Activated CD4-positive, alpha-beta T cell treated with anti-CD3 and anti-CD28 coated beads for 24 hours (primary cell): Measurements from ENCODE around the gene VCAN.

Experiments
- DNase-seq, 2 donors: peaks; one replicate each; pipeline ENCODE4 v3.0.0-alpha.2; 2020; ENCODE audit warnings: low read depth in 2 of 2

The VCAN gene

DNA sequence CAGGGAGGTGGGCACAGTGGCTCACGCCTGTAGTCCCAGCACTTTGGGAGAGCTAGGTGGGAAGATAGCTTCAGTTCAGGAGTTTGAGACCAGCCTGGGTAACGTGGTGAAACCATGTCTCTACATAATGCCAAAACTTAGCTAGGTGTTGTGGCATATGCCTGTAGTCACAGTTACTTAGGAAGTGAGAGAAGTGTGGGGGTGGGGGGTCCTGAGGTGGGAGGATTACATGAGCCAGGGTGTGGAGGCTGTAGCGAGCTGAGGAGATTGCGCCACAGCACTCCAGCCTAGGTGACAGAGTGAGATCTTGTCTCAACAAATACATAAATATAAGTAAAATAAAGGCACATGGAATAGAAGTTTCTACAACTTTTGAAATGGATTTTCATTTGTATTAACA lies 23.1 kb downstream of the VCAN start:
- no peak for DNase-seq

GRCh38 chr5:83496626-83497025 lies 25.1 kb downstream of the VCAN start:
- DNase-seq = no peak

DNA sequence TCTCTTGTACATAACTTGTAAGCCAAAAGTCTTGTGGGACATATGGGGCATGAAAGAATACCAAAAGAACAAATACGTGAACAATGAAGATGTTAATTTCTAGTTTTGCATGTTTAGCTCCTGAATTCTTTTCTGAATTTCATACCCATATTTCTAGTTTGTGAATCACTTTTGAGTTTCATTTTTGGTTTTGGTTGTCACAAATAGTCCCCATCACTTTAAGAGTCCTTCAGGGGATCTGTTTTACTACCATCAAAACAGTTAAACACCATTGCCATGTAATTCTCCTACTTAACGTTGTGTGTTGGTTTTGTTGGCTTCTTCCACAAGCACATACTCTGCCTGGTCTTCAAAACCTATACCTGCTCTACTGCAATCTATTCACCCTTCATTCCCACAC lies 27.0 kb downstream of the VCAN start:
- DNase-seq = no peak

- DNase-seq = no peak
Observed at GRCh38 chr5:83503662-83504061, 32.1 kb downstream of the VCAN start.

- DNase-seq = no peak
Observed at GRCh38 chr5:83507431-83507830, 35.9 kb downstream of the VCAN start.

DNA sequence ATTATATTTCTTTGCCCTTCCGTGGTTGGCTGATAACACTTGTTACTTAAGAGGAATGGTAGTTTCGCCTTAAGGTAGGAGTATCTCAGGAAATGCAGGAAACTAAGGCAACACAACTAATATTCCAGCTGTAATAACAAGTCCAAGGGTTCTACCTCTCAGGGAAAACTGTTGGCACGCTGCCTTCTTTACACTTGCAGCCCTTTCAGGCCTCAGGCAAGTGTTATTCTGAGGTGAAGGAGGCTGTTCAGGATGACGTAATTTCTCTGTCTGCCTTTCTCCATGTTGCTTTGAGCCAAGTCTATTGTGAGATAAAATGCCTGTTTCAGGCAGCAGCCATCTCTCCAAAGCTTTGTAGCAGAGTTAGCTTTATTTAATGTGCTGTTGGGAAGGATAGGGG lies 38.0 kb downstream of the VCAN start:
- DNase-seq = no peak

- no peak for DNase-seq
Observed at GRCh38 chr5:83510260-83510659, 38.7 kb downstream of the VCAN start.

DNA sequence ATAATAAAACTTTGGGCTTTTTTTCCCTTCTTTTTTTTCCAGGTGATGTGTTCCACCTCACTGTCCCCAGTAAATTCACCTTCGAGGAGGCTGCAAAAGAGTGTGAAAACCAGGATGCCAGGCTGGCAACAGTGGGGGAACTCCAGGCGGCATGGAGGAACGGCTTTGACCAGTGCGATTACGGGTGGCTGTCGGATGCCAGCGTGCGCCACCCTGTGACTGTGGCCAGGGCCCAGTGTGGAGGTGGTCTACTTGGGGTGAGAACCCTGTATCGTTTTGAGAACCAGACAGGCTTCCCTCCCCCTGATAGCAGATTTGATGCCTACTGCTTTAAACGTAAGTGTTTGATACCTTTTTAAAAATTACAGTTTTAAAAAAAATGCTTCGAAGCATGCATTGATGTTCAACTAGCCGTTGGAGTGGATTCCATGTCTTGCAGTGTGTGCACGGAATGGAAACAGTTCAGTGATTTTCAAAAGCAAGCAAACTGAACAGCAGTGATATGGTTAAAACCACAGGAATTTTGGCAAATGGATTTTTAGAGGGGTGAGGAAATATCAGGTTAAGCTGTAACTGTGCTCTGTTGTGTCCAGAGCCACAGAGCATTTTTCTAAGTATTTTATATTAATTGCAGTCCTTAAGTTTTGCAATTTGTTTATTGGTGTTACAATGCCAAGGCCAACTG lies 40.7 kb downstream of the VCAN start:
- DNase-seq = no peak

DNA sequence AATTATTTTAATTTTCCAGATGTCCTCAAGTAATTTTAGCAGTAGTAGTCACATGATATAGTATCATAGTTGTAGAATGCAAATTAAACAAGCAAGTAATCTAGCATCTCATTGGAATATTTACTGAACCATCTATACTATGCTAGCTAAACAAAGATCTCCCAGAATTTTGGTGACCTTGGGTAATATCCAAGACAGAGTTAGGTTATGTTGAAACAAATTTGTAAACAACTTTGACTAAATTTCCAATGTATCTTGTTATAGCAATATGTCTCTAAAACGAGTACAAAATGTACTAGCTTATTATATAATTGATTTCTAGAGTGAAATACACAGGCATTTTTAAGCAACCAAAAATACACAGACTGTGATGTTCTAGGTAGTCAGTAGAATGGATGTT lies 41.5 kb downstream of the VCAN start:
- no peak for DNase-seq

GRCh38 chr5:83513491-83513890 lies 41.9 kb downstream of the VCAN start:
- DNase-seq = no peak

GRCh38 chr5:83516377-83516776 lies 44.8 kb downstream of the VCAN start:
- no peak for DNase-seq

DNA sequence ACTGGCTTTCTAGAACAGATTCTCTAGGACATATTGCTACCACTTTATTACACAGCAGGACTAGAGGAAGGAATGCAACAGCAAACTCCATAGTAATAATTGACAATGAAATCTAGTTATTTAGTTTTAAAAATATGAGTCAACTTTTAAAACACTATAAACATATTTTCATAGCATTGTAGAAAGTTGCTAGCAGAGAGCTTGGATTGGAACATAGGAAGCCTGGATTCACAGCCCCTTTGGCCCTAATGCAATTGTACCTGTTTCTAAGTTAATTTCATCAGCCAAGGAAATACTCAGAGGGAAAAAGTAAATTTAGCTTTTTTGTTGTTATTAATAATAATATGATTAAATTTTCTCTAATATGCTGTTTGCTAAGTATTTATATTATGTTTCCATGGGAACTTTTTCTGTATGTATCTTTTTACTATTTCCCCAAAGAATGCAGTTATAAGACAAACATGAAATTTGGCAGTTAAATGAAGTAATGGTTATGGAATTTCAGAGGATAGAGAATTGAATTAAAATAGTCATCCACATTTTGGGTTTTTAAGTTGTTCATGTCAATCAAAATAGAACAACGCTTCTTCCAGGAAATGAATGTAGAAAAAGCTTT lies 45.6 kb downstream of the VCAN start:
- no peak for DNase-seq

- DNase-seq = no peak
Observed at GRCh38 chr5:83517688-83518085, 46.1 kb downstream of the VCAN start.

DNA sequence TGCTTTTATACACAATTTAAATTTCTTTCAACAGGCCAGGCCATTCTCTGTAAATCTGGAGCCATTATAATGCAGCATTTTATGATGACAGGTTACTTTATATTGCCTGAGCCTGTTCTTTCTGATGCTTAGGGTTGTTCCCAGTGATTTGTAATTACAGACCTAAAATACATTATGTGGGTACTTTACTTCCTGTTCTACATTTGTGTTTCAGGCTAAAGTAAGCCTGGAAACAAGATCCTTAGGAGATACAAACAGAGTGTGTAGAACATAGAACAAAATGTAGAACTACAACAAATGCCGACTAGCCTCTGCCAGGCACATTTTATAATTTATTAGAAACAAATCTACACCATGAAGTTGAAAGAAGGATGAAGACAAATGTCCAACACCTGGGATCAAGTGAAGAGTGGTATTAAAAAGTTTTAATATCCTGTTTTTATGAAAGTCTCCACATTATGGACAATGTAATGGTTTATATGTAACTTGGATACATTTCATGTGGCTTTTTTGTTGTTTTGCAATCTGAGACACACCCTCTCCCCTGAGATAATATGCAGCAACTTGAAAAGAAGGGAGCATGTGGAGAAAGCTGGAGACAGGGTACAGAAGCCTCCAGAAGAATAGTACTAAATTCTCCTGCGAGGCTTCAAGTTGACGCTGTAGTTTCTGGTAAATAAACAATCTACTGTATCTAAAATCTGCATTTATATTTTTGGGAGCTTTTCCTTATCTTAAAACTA lies 46.9 kb downstream of the VCAN start:
- no peak for DNase-seq

GRCh38 chr5:83522446-83522845 lies 50.9 kb downstream of the VCAN start:
- DNase-seq = no peak

DNA sequence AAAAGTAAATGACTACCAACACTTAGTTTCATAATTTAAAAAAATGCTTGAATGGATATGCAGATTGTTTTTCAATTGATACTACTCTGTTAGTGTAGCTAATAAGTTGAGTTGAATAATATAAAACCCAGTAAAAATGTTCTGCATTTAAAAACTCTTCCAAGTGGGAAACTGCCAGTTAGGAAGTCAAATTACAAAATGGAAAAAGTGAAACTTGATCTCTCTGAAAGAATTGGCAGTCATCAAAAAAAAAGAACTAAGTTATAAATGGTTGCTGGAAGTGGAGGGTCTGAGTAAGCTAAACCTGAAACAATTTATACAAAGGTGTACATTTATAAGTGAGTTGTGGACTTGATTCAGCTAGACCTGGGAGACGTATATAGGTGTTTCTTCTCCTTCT lies 52.4 kb downstream of the VCAN start:
- no peak for DNase-seq

- DNase-seq = no peak
Observed at GRCh38 chr5:83524345-83524744, 52.8 kb downstream of the VCAN start.

DNA sequence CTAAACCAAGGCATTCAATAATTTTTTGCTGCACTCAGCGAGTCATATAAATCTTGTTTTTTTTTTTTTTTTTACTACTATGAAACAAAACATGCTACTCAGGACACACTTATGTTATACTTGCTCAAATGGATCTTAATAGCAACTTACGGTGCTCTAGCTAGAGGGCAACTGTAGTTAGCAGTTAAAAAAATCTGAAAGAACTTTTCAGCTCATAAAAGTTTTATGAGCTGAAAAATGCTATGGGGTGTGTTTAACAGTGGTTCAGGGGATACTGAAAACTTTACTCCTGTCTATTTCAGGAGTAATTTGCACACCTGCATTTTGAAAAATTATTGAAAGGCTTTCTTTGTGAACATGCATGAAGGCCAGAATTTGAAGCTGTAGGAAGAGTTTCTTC lies 53.4 kb downstream of the VCAN start:
- DNase-seq = no peak

DNA sequence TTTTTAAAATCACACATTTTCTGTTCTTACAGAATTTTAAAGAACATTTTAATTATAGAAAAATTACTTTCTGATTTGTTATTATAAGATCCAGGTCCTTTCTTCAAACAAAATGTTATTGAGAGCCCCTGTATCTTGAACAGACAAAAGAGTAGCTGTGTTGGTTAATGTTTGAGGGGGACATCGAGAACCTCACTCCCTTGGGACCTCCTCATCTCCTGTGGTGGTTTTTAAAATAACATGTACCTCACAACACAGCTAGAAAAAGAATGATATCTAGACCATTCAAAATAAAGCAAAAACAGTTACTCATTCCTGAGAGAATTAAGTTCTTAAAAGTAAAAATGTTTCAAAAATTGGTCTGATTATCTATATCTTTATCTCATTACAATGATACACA lies 54.7 kb downstream of the VCAN start:
- no peak for DNase-seq

- DNase-seq = no peak
Observed at GRCh38 chr5:83527221-83527620, 55.7 kb downstream of the VCAN start.

- no peak for DNase-seq
Observed at GRCh38 chr5:83527722-83528438, 56.3 kb downstream of the VCAN start.

- DNase-seq = no peak
Observed at GRCh38 chr5:83528439-83528769, 56.9 kb downstream of the VCAN start.

DNA sequence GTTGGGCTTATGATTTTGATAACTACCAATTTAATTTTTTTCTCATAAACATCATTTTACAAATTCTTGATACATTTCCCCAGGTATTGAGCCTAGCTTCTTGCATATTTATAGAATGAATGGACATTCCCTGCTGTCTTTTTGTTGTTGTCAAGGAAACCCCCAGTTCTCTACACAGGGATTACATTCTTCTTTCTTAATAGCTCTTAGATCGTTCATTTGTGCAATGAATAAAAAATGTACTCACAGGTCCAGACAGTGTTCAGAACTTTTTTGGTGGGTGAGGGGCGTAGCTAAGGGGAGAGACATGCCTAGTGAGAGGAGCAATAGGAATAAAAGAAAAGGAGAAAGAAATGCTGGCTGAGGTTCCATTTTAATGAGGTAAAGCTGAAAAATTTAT lies 58.6 kb downstream of the VCAN start:
- no peak for DNase-seq
